Measurements from ENCODE around the gene HNRNPA2B1. TPM values are rescaled to one million over a fixed set of nuclear protein-coding genes. Genes with fewer than 3 reads are reported as not detected.

The HNRNPA2B1 gene
- total and polyA plus RNA-seq, 2 of the 8 experiments (the other 6 are each of a cell fraction or from before 2014, with no cell fraction given): 276 to 1,255 TPM

GRCh38 chr7:26224359-26224758, 23.8 kb upstream of the HNRNPA2B1 start:
- H3K4ac ChIP-seq (replicated peaks; ENCODE audit: insufficient read length, low read depth, low read length): no peak overlapping the region
- peaks cover 0 to 6% of the 10 kb centered on the region in 2 experiments; a peak in 1 of 4 replicates for H3K9me3 ChIP-seq (ENCODE audit: insufficient read depth in 2 of 2, low read depth in 1 of 2, low read length in 1 of 2)
- H2BK12ac ChIP-seq (ENCODE audit: low read depth, low read length): no peak overlapping the region
- no peaks in the 10 kb centered on the region for H3K27me3 ChIP-seq (replicated peaks in 1 of 4; ENCODE audit: control insufficient read depth in 3 of 4, extremely low read depth in 1 of 4, insufficient read depth in 3 of 4, low read length in 3 of 4)
- 87% methylated on average over 5 of the region's 5 CpGs; no CpG with 5 or more reads in 1 of the 2 experiments for WGBS, 2 experiments (ENCODE audit: extremely low coverage in 1 of 2, insufficient coverage in 1 of 2, insufficient read length in 1 of 2, insufficient replicate concordance in 2 of 2, low coverage in 1 of 2, low lambda C conversion rate in 2 of 2, missing lambda C conversion rate in 1 of 2)
- no peak overlapping the region for H2AFZ ChIP-seq (ENCODE audit: low read length)
- no peak overlapping the region for H3K9ac ChIP-seq (replicated peaks in 1 of 4; ENCODE audit: extremely low read depth in 1 of 4, low read depth in 3 of 4, low read length in 3 of 4)
- no peaks in the 10 kb centered on the region for H3K79me1 ChIP-seq (ENCODE audit: low read depth, low read length)
- H2BK20ac ChIP-seq (ENCODE audit: low read length): no peak overlapping the region
- H3K23me2 ChIP-seq (ENCODE audit: low read depth, low read length): no peaks in the 10 kb centered on the region
- H2BK15ac ChIP-seq (ENCODE audit: low read length): no peak overlapping the region
- H4K20me1 ChIP-seq (replicated peaks in 1 of 2; ENCODE audit: control insufficient read depth in 1 of 2, insufficient read depth in 2 of 2, low read length in 2 of 2): no peaks in the 10 kb centered on the region
- ChIA-PET POLR2A (ENCODE audit: partially characterized antibody) (interaction anchor here (1.0 to 13.5 kb wide), 3 partner anchors 18 to 33 kb away, joined by 4 to 97 read pairs (median 19); partner anchors contain the start of genes CBX3 and HNRNPA2B1), CTCF (ENCODE audit: partially characterized antibody) (interaction anchor here (0.7 kb wide), 1 partner anchor 11 kb away, joined by 3 read pairs; no protein-coding TSS in a partner anchor)
- H3K4me3 ChIP-seq (ENCODE audit: extremely low read depth in 1 of 4, insufficient read depth in 2 of 4, low read depth in 3 of 4, low read length in 4 of 4): no peak overlapping the region
- H3K18ac ChIP-seq (ENCODE audit: extremely low read depth, low read length): no peak overlapping the region
- H3K4me2 ChIP-seq (ENCODE audit: insufficient read depth in 1 of 2, low read depth in 2 of 2, low read length in 2 of 2): no peak overlapping the region
- no peak for TF ChIP-seq TAF7 (optimal IDR thresholded peaks at IDR 0.05; ENCODE audit: borderline replicate concordance, low read depth, low read length)
- no peak for TF ChIP-seq EP300 (IDR thresholded peaks at IDR 0.05; ENCODE audit: borderline replicate concordance in 1 of 2, low read depth in 2 of 2, low read length in 2 of 2)
- no peak for TF ChIP-seq POLR2A (IDR thresholded peaks at IDR 0.05; ENCODE audit: control extremely low read depth in 1 of 2, low read depth in 2 of 2, low read length in 2 of 2)
- TF ChIP-seq GABPA (IDR thresholded peaks at IDR 0.05; ENCODE audit: borderline replicate concordance, insufficient read depth, low read length): no peak
- no peak for TF ChIP-seq SP1 (IDR thresholded peaks at IDR 0.05; ENCODE audit: low read depth, low read length)
- TF ChIP-seq NANOG (IDR thresholded peaks at IDR 0.05; ENCODE audit: insufficient read depth, low read depth, low read length, poor library complexity, severe bottlenecking): no peak
- no peak for TF ChIP-seq PHF8 (conservative IDR thresholded peaks at IDR 0.05; ENCODE audit: low read depth, low read length)
- no peak overlapping the region for H4K8ac ChIP-seq (ENCODE audit: extremely low read depth, insufficient read depth, low read length)
- H3K56ac ChIP-seq (replicated peaks; ENCODE audit: insufficient read length, low read depth, low read length): no peak overlapping the region
- H3K14ac ChIP-seq (ENCODE audit: insufficient read length): no peak overlapping the region
- no peak overlapping the region for H4K5ac ChIP-seq (ENCODE audit: insufficient read length, low read depth, low read length)
- no peaks in the 10 kb centered on the region for H3K4me1 ChIP-seq (replicated peaks in 1 of 4; ENCODE audit: control insufficient read depth in 3 of 4, insufficient read depth in 4 of 4, low read length in 3 of 4)
- no peak overlapping the region for H2AK5ac ChIP-seq (ENCODE audit: low read depth, low read length)
- no peaks in the 10 kb centered on the region for H3K36me3 ChIP-seq (ENCODE audit: control insufficient read depth in 2 of 4, insufficient read depth in 4 of 4, low read length in 3 of 4)
- no peak overlapping the region for H3K23ac ChIP-seq (ENCODE audit: insufficient read length)
- H2BK120ac ChIP-seq (replicated peaks; ENCODE audit: low read depth, low read length): no peak overlapping the region
- no peaks in the 10 kb centered on the region for H3K79me2 ChIP-seq (ENCODE audit: control insufficient read depth in 1 of 2, insufficient read depth in 2 of 2, low read length in 2 of 2)
- no peak overlapping the region for H3K27ac ChIP-seq (ENCODE audit: low read depth, low read length)
- FAIRE-seq (no peak), DNase-seq (ENCODE audit: low read depth in 1 of 2, low spot score in 2 of 2) (no peak)
- H2BK5ac ChIP-seq (ENCODE audit: low read depth, low read length): no peak overlapping the region
- H4K91ac ChIP-seq (replicated peaks; ENCODE audit: insufficient read length, low read length): no peak overlapping the region

Measured in H1 (cell line).